Neural progenitor cell (in vitro differentiated cells): ENCODE results near the gene SLC35B1.

Experiments
- EZH2 ChIP-seq: fragments of 200-600 bp; sonication (generic); IDR thresholded peaks from 2 replicates; pipeline ENCODE4 v1.6.1; 2017; ENCODE audit warnings: antibody characterized with exemption, mild to moderate bottlenecking, moderate library complexity
- EZH2phosphoT487 ChIP-seq: fragments of 200-600 bp; sonication (generic); IDR thresholded peaks from 2 replicates; pipeline ENCODE4 v1.6.1; 2017; ENCODE audit warnings: antibody characterized with exemption
- TF ChIP-seq, protein P1 (sequence below): fragments of 200-600 bp; sonication (generic); IDR thresholded peaks from 2 replicates; pipeline ENCODE4 v1.5.1; 2017; ENCODE audit warnings: antibody characterized with exemption, mild to moderate bottlenecking

DNA sequence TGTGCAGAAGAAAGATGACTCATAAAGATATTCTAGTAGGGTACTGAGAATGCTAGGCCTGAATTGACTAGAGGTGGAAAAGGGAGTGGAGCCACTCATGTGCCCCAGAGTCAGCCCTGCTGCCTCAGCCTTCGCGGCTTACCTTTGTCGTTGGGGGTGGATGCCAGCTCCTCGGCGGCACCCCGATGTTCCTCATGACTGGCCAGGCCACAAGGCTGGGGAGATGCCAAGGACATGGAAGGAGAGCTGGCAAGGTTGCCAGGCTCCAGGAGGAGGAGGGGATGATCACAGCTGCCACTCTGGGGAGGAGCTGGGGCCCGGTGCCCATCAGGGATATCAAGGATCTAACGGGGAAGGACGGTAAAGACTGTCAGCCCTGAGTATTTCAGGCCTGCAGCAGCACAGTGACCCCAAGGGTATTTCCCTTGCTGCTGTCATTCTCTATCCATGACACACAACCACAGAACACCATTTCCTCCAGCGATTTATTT is 9.7 kb upstream of the SLC35B1 start:
- TF ChIP-seq, protein P1, sequence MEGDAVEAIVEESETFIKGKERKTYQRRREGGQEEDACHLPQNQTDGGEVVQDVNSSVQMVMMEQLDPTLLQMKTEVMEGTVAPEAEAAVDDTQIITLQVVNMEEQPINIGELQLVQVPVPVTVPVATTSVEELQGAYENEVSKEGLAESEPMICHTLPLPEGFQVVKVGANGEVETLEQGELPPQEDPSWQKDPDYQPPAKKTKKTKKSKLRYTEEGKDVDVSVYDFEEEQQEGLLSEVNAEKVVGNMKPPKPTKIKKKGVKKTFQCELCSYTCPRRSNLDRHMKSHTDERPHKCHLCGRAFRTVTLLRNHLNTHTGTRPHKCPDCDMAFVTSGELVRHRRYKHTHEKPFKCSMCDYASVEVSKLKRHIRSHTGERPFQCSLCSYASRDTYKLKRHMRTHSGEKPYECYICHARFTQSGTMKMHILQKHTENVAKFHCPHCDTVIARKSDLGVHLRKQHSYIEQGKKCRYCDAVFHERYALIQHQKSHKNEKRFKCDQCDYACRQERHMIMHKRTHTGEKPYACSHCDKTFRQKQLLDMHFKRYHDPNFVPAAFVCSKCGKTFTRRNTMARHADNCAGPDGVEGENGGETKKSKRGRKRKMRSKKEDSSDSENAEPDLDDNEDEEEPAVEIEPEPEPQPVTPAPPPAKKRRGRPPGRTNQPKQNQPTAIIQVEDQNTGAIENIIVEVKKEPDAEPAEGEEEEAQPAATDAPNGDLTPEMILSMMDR, result no peak
- TF ChIP-seq EZH2, result no peak
- no peak for TF ChIP-seq EZH2phosphoT487
